Glutamatergic neuron (in vitro differentiated cells): ENCODE measurements around the gene TTC21B. TPM values are rescaled to one million over a fixed set of nuclear protein-coding genes. Genes with fewer than 3 reads are reported as not detected.

ENCODE experiments used
- DNase-seq: peaks from one replicate; pipeline ENCODE4 v3.0.0; 2022
- H3K27ac Mint-ChIP-seq: one replicate; pipeline ENCODE4 v1.8.0; 2020; ENCODE audit warnings: mild to moderate bottlenecking, mixed read lengths, inconsistent platforms; ENCODE audit not compliant: unreplicated experiment
- H3K27me3 Mint-ChIP-seq: one replicate; pipeline ENCODE4 v1.8.0; 2020; ENCODE audit warnings: mild to moderate bottlenecking, moderate library complexity, mixed read lengths, inconsistent platforms; ENCODE audit not compliant: unreplicated experiment
- H3K36me3 Mint-ChIP-seq: one replicate; pipeline ENCODE4 v1.8.0; 2020; ENCODE audit warnings: mild to moderate bottlenecking, mixed read lengths, inconsistent platforms; ENCODE audit not compliant: unreplicated experiment
- H3K4me1 Mint-ChIP-seq: one replicate; pipeline ENCODE4 v1.8.0; 2020; ENCODE audit warnings: mild to moderate bottlenecking, low read depth, mixed read lengths, inconsistent platforms; ENCODE audit not compliant: unreplicated experiment
- H3K4me3 Mint-ChIP-seq: one replicate; pipeline ENCODE4 v1.8.0; 2020; ENCODE audit warnings: mild to moderate bottlenecking, mixed read lengths, inconsistent platforms; ENCODE audit not compliant: unreplicated experiment
- H3K9me3 Mint-ChIP-seq: one replicate; pipeline ENCODE4 v1.8.0; 2020; ENCODE audit warnings: mild to moderate bottlenecking, moderate library complexity, mixed read lengths, inconsistent platforms; ENCODE audit not compliant: unreplicated experiment
- total RNA-seq: library from RNA; stranded (reverse); fragmentation: NEBNext Ultra II Directional; extraction: Animal tissue kit (Norgen Biotek cat#: 25700); gene quantifications from one replicate; pipeline ENCODE4 v1.2.1, GENCODE V29; 2021; ENCODE audit not compliant: unreplicated experiment
- TF ChIP-seq, protein P1 (sequence below): fragments of 200-600 bp; sonication (generic); IDR thresholded peaks from one replicate; pipeline ENCODE4 v1.5.0; 2021; ENCODE audit not compliant: partially characterized antibody, unreplicated experiment

The TTC21B gene
- total RNA-seq, 1 donor from 2014 or later = 46.2 TPM

DNA sequence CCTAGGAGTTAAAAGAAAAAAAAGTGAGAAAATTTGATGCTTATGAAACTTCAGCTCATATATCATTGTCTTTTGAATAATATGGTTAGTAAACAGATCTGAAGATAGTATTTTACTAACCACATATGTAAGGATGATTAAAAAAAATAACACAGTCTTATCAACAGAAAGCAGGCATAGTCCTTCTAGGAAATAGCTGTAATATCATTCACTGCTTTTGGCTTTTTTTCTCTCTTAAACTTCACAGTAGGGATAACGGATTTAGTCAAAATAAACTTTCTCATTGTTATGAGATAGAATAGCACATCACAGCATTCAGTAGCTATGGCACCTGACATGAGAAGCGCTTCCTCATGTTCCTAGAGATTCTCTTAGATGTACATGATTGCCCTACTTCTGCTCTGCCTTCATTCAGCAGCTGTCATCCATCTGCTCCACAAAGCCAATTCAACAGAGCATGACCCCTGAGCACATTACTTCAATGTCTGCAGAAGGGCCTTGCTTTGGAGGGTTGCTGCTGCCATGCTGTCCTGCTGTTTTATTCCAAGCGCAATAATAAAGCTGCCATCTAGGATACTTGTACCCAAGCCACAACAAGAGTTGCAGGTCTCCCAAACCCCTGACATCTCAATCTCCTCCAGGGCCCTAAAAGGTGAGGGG is 67.0 kb downstream of the TTC21B start:
- peak; percentile 55 for DNase-seq
- peaks cover 31% of the 10 kb centered on the region for H3K4me1 Mint-ChIP-seq
- H3K4me3 Mint-ChIP-seq = peak overlapping the region; percentile 40
- peaks cover 5% of the 10 kb centered on the region for H3K27me3 Mint-ChIP-seq
- no peaks in the 10 kb centered on the region for H3K36me3 Mint-ChIP-seq
- H3K27ac Mint-ChIP-seq = peak overlapping the region; percentile 99
- peaks cover 6% of the 10 kb centered on the region for H3K9me3 Mint-ChIP-seq
- TF ChIP-seq, protein P1, sequence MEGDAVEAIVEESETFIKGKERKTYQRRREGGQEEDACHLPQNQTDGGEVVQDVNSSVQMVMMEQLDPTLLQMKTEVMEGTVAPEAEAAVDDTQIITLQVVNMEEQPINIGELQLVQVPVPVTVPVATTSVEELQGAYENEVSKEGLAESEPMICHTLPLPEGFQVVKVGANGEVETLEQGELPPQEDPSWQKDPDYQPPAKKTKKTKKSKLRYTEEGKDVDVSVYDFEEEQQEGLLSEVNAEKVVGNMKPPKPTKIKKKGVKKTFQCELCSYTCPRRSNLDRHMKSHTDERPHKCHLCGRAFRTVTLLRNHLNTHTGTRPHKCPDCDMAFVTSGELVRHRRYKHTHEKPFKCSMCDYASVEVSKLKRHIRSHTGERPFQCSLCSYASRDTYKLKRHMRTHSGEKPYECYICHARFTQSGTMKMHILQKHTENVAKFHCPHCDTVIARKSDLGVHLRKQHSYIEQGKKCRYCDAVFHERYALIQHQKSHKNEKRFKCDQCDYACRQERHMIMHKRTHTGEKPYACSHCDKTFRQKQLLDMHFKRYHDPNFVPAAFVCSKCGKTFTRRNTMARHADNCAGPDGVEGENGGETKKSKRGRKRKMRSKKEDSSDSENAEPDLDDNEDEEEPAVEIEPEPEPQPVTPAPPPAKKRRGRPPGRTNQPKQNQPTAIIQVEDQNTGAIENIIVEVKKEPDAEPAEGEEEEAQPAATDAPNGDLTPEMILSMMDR = no peak

DNA sequence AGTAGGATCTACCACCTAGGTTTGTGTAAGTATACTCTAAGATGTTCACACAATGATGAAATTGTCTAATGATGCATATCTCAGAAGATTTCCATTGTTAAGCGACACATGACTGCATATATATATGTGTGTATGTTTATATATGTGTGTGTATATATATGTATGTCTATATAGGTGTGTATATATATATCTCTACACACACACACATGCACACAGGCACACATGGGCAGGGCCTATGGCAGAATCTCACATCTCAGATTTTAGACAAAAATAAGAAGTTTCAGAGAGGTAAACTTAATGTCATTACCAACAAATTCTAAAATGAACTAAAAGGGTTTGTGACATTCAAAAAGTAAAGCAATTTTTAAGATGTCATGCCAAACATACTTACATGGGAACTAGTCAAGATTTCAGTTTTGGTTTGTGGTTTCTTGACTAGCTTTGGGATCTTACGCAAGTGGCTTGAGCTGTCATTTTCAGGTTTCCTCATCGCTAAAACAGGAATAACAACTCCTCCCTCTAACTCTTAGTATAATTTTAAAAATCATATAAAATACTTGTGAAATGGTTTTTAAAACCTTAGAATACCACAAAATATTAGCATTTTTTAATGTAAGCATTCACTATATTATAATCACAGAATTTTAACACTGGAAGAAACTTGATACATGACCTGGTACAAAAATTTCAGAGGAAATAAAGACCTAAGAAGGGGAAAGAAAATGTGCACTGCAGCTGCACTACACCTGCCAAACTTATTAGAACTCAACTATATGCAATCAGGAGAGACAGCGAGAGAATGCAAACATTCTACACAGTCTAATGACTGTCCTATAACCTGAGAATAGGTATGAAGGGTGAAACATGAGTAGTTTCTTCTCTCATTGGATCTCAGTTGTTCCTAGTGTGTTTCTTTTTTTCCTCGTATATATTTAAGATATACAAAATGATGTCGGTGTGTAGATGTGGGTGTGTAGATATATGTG is 75.7 kb downstream of the TTC21B start:
- Mint-ChIP-seq H3K27me3 (no peaks in the 10 kb centered on the region), H3K9me3 (no peaks in the 10 kb centered on the region), H3K27ac (no peak overlapping the region), H3K4me3 (no peak overlapping the region), H3K4me1 (no peaks in the 10 kb centered on the region), H3K36me3 (no peaks in the 10 kb centered on the region)
- TF ChIP-seq, protein P1 = no peak
- DNase-seq = no peak

DNA sequence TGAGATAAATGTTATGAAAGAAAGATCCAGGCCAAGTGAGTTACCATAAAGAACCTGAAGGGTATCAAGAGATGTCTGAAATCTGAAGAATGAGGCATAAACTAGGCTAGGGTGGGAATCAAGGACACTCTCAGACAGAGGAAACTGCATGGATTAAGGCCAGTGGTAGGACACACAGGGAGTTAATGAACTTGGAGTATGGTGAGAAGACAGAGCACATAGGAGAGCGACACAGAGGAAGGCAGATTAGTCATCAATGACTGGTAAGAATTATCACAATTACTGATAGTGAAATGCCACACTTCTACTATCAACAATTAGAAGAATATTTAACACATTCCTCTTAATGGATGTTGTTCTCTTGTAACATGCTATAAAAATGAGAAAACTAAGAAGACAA is 76.9 kb downstream of the TTC21B start:
- Mint-ChIP-seq H3K4me1 (no peaks in the 10 kb centered on the region), H3K27ac (no peak overlapping the region), H3K36me3 (no peaks in the 10 kb centered on the region), H3K27me3 (no peaks in the 10 kb centered on the region), H3K4me3 (no peak overlapping the region), H3K9me3 (no peaks in the 10 kb centered on the region)
- DNase-seq = no peak
- TF ChIP-seq, protein P1 = no peak

DNA sequence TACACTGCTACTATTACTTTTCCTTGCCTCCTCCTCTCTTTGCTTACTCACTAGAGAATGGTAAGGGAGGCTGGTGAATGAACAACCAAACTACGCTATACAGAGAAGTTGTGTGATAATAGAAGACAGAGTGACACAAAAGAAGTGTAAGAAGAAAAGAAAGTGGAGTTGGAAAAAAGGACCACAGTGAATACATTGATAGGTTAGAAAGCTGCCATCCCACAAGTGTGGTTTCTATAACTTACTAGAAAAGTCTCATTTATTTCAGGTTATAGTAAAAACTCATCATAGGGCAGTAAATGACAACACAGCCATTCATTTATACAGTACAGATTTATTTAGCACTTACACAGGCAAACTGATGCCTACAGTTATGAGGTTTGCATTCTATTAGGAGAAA is 77.3 kb downstream of the TTC21B start:
- no peaks in the 10 kb centered on the region for H3K36me3 Mint-ChIP-seq
- no peaks in the 10 kb centered on the region for H3K27me3 Mint-ChIP-seq
- H3K4me3 Mint-ChIP-seq = no peak overlapping the region
- TF ChIP-seq, protein P1 = no peak
- DNase-seq = no peak
- H3K4me1 Mint-ChIP-seq = no peaks in the 10 kb centered on the region
- no peaks in the 10 kb centered on the region for H3K9me3 Mint-ChIP-seq
- H3K27ac Mint-ChIP-seq = no peak overlapping the region

DNA sequence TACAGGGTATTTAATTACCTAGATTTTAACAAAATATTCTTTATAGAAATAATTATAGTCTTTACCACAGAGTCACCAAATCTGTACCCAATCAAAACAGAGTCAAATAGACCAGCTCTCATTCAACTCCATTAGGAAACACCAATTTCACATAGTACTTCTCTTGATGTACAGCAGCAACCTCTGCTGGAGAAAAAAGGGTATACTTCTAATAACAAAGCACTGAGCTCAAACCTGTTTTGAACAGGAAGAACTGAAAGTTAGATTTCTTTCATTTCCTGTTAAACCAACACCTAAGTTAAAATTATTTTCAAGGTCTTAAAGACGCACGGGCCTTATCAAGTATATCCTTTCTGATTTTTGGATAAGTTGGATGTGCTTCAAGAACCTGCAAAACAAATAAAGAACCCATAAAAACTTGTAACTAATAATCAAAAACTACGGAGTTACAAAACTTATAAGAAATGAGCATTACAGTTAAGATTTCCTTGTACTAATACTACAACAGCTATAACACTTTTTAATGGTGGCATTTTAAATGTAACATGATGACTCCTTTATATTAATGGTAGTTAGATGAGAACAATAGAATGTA is 79.0 kb downstream of the TTC21B start:
- Mint-ChIP-seq H3K9me3 (no peaks in the 10 kb centered on the region), H3K27ac (no peak overlapping the region), H3K36me3 (no peaks in the 10 kb centered on the region), H3K4me1 (no peaks in the 10 kb centered on the region), H3K4me3 (no peak overlapping the region), H3K27me3 (peaks cover 3% of the 10 kb centered on the region)
- no peak for DNase-seq
- TF ChIP-seq, protein P1 = peak; percentile 67
